ENCODE results near the gene DNAL4. TPM values are rescaled to one million over a fixed set of nuclear protein-coding genes. Genes with fewer than 3 reads are reported as not detected.

DNAL4 gene
- polyA plus RNA-seq, 1 experiment: 29.9 TPM

- no peaks in the 10 kb centered on the region for H3K27me3 ChIP-seq (ENCODE audit: control insufficient read depth, insufficient read depth, low read length)
- POLR2A ChIA-PET: no interaction called here
- no peak for TF ChIP-seq CTCF (IDR thresholded peaks at IDR 0.05; ENCODE audit: insufficient read depth, low read depth, low read length)
- H3K36me3 ChIP-seq (ENCODE audit: control insufficient read depth, insufficient read depth, low read length): peaks cover 53% of the 10 kb centered on the region
- no peak for DNase-seq (ENCODE audit: low read depth)
- no peak overlapping the region for H3K4me3 ChIP-seq (ENCODE audit: low read depth, low read length)
- CTCF ChIA-PET: interaction anchor here (0.7 to 4.7 kb wide), 15 partner anchors 7 to 68 kb away, joined by 3 to 29 read pairs (median 4); no protein-coding TSS in a partner anchor
Measured at GRCh38 chr22:38732251-38732815, 61.6 kb downstream of the DNAL4 start.

GRCh38 chr22:38731703-38732161 is 62.2 kb downstream of the DNAL4 start:
- POLR2A ChIA-PET: no interaction called here
- no peak for TF ChIP-seq CTCF (IDR thresholded peaks at IDR 0.05; ENCODE audit: insufficient read depth, low read depth, low read length)
- CTCF ChIA-PET: interaction anchor here (0.7 to 3.0 kb wide), 5 partner anchors 9 to 34 kb away, joined by 3 to 16 read pairs (median 4); no protein-coding TSS in a partner anchor
- peaks cover 54% of the 10 kb centered on the region for H3K36me3 ChIP-seq (ENCODE audit: control insufficient read depth, insufficient read depth, low read length)
- H3K27me3 ChIP-seq (ENCODE audit: control insufficient read depth, insufficient read depth, low read length): no peaks in the 10 kb centered on the region
- DNase-seq (ENCODE audit: low read depth): no peak
- H3K4me3 ChIP-seq (ENCODE audit: low read depth, low read length): no peak overlapping the region

GRCh38 chr22:38730411-38730871 is 63.5 kb downstream of the DNAL4 start:
- ChIA-PET POLR2A (no interaction called here), CTCF (interaction anchor here (1.5 to 2.8 kb wide), 2 partner anchors 8 to 12 kb away, joined by 4 to 7 read pairs; no protein-coding TSS in a partner anchor)
- no peak overlapping the region for H3K4me3 ChIP-seq (ENCODE audit: low read depth, low read length)
- no peak for DNase-seq (ENCODE audit: low read depth)
- TF ChIP-seq CTCF (IDR thresholded peaks at IDR 0.05; ENCODE audit: insufficient read depth, low read depth, low read length): no peak
- H3K36me3 ChIP-seq (ENCODE audit: control insufficient read depth, insufficient read depth, low read length): peaks cover 60% of the 10 kb centered on the region
- no peaks in the 10 kb centered on the region for H3K27me3 ChIP-seq (ENCODE audit: control insufficient read depth, insufficient read depth, low read length)

DNA sequence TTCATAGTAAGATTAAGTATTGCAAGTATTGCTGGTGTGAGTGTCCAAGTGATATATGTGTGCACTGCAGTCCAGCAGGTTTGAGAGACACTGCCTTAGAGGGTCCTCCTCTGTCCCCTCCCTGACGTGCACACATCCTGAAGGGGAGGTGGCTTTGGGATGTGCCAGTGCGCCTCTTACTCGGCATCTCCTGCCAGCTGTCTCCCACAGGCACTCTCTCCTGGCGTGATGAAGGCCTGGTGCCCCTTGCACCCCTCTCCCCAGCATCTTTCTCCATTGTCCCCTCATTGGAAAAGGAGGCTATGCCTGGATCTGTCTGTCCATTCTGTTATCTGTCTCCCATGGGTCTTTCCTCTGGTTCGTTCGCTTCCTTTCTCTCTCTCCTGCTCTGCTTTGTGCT is 64.0 kb downstream of the DNAL4 start:
- peaks cover 60% of the 10 kb centered on the region for H3K36me3 ChIP-seq (ENCODE audit: control insufficient read depth, insufficient read depth, low read length)
- ChIA-PET CTCF (interaction anchor here (1.4 to 2.8 kb wide), 2 partner anchors 10 to 12 kb away, joined by 4 to 7 read pairs; no protein-coding TSS in a partner anchor), POLR2A (no interaction called here)

More for the DNA sequence above, 64.0 kb downstream of the DNAL4 start:
- Histone ChIP-seq H3K27me3 (ENCODE audit: control insufficient read depth, insufficient read depth, low read length) (no peaks in the 10 kb centered on the region), H3K4me3 (ENCODE audit: low read depth, low read length) (no peak overlapping the region)
- no peak for TF ChIP-seq CTCF (IDR thresholded peaks at IDR 0.05; ENCODE audit: insufficient read depth, low read depth, low read length)
- DNase-seq (ENCODE audit: low read depth): no peak

All from BJ (cell line).